K562 (cell line): ENCODE data around the gene SRCIN1. TPM values are rescaled to one million over a fixed set of nuclear protein-coding genes. Genes with fewer than 3 reads are reported as not detected.
A peak's percentile ranks its signal among the peaks of the same experiment; 100 is the strongest.
"Not testable (repeated sequence)": the region's sequence is repeated elsewhere in the genome, so short reads cannot be mapped to it uniquely, and the experiment has no call there.

Source experiments
- ATAC-seq: fragments of 200-7000 bp; cut with Tn5 transposase; 3 replicates; pipeline ENCODE4 v1.9.1; 2020; ENCODE audit warnings: moderate library complexity
- BruUV-seq: library from RNA; stranded (reverse); fragments of 400-500 nt; replicated peaks from 2 replicates; lab custom pipeline; 2021; lab: Mats Ljungman, UMichigan
- CTCF ChIA-PET: fragments of 300-600 bp; formaldehyde crosslinking; extraction: SDS; loops from one replicate; lab custom pipeline; 2021; ENCODE audit warnings: low intra/inter-chr PET ratio; lab: Yijun Ruan, JAX
- POLR2A ChIA-PET: fragments of 300-600, 350-650 bp; sonication (Branson Sonifier 250); formaldehyde crosslinking; extraction: SDS; loops from one replicate; lab custom pipeline; 2021; ENCODE audit warnings: antibody characterized with exemption, inconsistent platforms; lab: Yijun Ruan, JAX
- DNase-seq, 4 experiments: peaks; one replicate each; pipeline versions ENCODE4 v3.0.0 to v3.0.0-alpha.2; 2011 to 2018; ENCODE audit warnings: low spot score in 3 of 4, mixed read lengths in 3 of 4; ENCODE audit errors: extremely low read depth in 1 of 4
- FAIRE-seq: peaks from 2 replicates; lab custom pipeline; 2011; peaks lifted over from hg19 to GRCh38; lab: Jason Lieb, UNC
- H2AFZ ChIP-seq: 2 replicates; pipeline ENCODE4 v1.6.0; 2011; ENCODE audit warnings: low read depth, low read length, control low read depth, inconsistent platforms
- H3K27ac ChIP-seq: fragments of 200-600 bp; 3 replicates; pipeline ENCODE4 v1.8.0; 2011; ENCODE audit warnings: low read depth, mild to moderate bottlenecking, control low read depth, inconsistent platforms, low read length, moderate library complexity, mixed read lengths; ENCODE audit errors: extremely low read depth
- H3K27me3 ChIP-seq, 2 experiments: fragments of 300-600 bp in 1 of 2; 2 replicates in 1 of 2; 3 replicates in 1 of 2; pipeline versions ENCODE4 v1.6.0 to v1.8.0; 2011; ENCODE audit warnings: inconsistent platforms in 2 of 2, low read length in 2 of 2, mild to moderate bottlenecking in 1 of 2, mixed read lengths in 1 of 2, moderate library complexity in 1 of 2; ENCODE audit not compliant: control insufficient read depth in 2 of 2, insufficient read depth in 2 of 2
- H3K36me3 ChIP-seq: fragments of 300-600 bp; 3 replicates; pipeline ENCODE4 v1.8.0; 2011; ENCODE audit warnings: mild to moderate bottlenecking, low read length, inconsistent platforms; ENCODE audit not compliant: control insufficient read depth, insufficient read depth
- H3K4me1 ChIP-seq, 2 experiments: fragments of 200-600 bp in 1 of 2; replicated peaks in 1 of 2; 2 replicates in 1 of 2; 3 replicates in 1 of 2; pipeline versions ENCODE4 v1.5.1 to v1.8.0; 2011; ENCODE audit warnings: inconsistent platforms in 2 of 2, low read length in 2 of 2, mild to moderate bottlenecking in 1 of 2, mixed read lengths in 1 of 2, moderate library complexity in 1 of 2; ENCODE audit not compliant: control insufficient read depth in 2 of 2, insufficient read depth in 2 of 2
- H3K4me2 ChIP-seq: 2 replicates; pipeline ENCODE4 v1.6.1; 2011; ENCODE audit warnings: low read length, control low read depth, inconsistent platforms, mixed read lengths; ENCODE audit not compliant: insufficient read depth
- H3K4me3 ChIP-seq: fragments of 200-600 bp; sonication (generic), shearing (Covaris generic); 2 replicates; pipeline ENCODE4 v1.5.1; 2016; ENCODE audit warnings: control low read depth, inconsistent platforms
- H3K79me2 ChIP-seq: fragments of 200-600 bp; 3 replicates; pipeline ENCODE4 v1.8.0; 2011; ENCODE audit warnings: low read length, inconsistent platforms; ENCODE audit not compliant: control insufficient read depth, insufficient read depth
- H3K9ac ChIP-seq, 2 experiments: 2 replicates each; pipeline versions ENCODE4 v1.6.0 to v1.6.1; 2011; ENCODE audit warnings: low read depth in 2 of 2, low read length in 2 of 2, control low read depth in 1 of 2, inconsistent platforms in 1 of 2, mild to moderate bottlenecking in 1 of 2, mixed read lengths in 1 of 2; ENCODE audit not compliant: insufficient read depth in 1 of 2
- H3K9me1 ChIP-seq: one replicate; pipeline ENCODE4 v1.6.0; 2011; ENCODE audit warnings: inconsistent platforms, mild to moderate bottlenecking, low read length, moderate library complexity; ENCODE audit not compliant: control insufficient read depth, insufficient read depth
- H3K9me3 ChIP-seq: replicated peaks from 2 replicates; pipeline ENCODE4 v1.5.1; 2011; ENCODE audit warnings: low read depth, low read length, inconsistent platforms; ENCODE audit not compliant: control insufficient read depth, insufficient read depth
- H4K20me1 ChIP-seq: replicated peaks from 2 replicates; pipeline ENCODE4 v1.6.1; 2011; ENCODE audit warnings: low read length, inconsistent platforms, mixed read lengths; ENCODE audit not compliant: control insufficient read depth, insufficient read depth
- CREM ChIP-seq: IDR thresholded peaks from 2 replicates; pipeline ENCODE4 v1.6.1; 2014; ENCODE audit warnings: antibody characterized with exemption, low read depth
- HDAC2 ChIP-seq: fragments of 450-650 bp; IDR thresholded peaks from 2 replicates; pipeline ENCODE4 v1.6.1; 2016; ENCODE audit warnings: mild to moderate bottlenecking
- JUND ChIP-seq, 2 experiments: IDR thresholded peaks; 2 replicates in 1 of 2; 3 replicates in 1 of 2; pipeline ENCODE4 v1.6.1; 2011; ENCODE audit warnings: borderline replicate concordance in 2 of 2, low read depth in 2 of 2, low read length in 2 of 2, improper control_type of control experiment in 1 of 2, missing biosample characterization in 1 of 2, missing genetic modification characterization in 1 of 2, missing genetic modification reagents in 1 of 2
- RAD21 ChIP-seq, 2 experiments: fragments of 250-450 bp in 1 of 2; fragments of 450-650 bp in 1 of 2; sonication (Bioruptor Pico) in 1 of 2; formaldehyde crosslinking in 1 of 2; IDR thresholded peaks in 1 of 2; conservative IDR thresholded peaks in 1 of 2; 2 replicates each; pipeline versions ENCODE4 v1.4.0 to v1.8.0; 2020 to 2022; ENCODE audit warnings: mild to moderate bottlenecking in 2 of 2, moderate library complexity in 1 of 2
- RBM25 ChIP-seq: fragments of 200-400 bp; formaldehyde crosslinking; IDR thresholded peaks from 2 replicates; pipeline ENCODE4 v1.6.1; 2018; ENCODE audit warnings: low read length, low read depth, moderate library complexity; ENCODE audit not compliant: severe bottlenecking
- SMARCA5 ChIP-seq: fragments of 450-650 bp; IDR thresholded peaks from 2 replicates; pipeline ENCODE4 v1.6.1; 2016
- SMC3 ChIP-seq: conservative IDR thresholded peaks from 2 replicates; pipeline ENCODE4 v1.6.1; 2011; ENCODE audit warnings: low read depth, low read length, improper control_type of control experiment; ENCODE audit not compliant: insufficient read depth
- ZFP36 ChIP-seq: fragments of 150-350 bp; IDR thresholded peaks from 2 replicates; pipeline ENCODE4 v1.6.1; 2018; ENCODE audit warnings: low read length, low read depth; ENCODE audit not compliant: partially characterized antibody
- WGBS: fragments of 100-300 bp; shearing (Covaris generic); methylation state at CpG from one replicate; pipeline ENCODE4 v1.1.6; 2016; ENCODE audit warnings: low coverage, mixed read lengths; ENCODE audit not compliant: insufficient coverage; ENCODE audit errors: missing lambda C conversion rate; 5-methylcytosine and 5-hydroxymethylcytosine counted together
- in situ Hi-C: fragments of 300-500 bp; cut with MboI; formaldehyde crosslinking; loops from 4 replicates; pipeline ENCODE4 v1.15.0; 2018; ENCODE audit warnings: inconsistent platforms, mixed read lengths
- intact Hi-C: fragments of 100-400 bp; cut with micrococcal nuclease; formaldehyde crosslinking; loops from 2 replicates; pipeline ENCODE4 v1.14.2; 2022
- polyA plus RNA-seq, 8 experiments: library from polyadenylated mRNA; depleted of rRNA in 4 of 8; stranded (reverse) in 5 of 8; unstranded in 3 of 8; fragments of >200 nt; fragmentation: Nextera tagmentation in 2 of 8; fragmentation: Illumina TruSeq in 1 of 8; extraction: Ambion mirVana in 2 of 8; extraction: Trizol in 1 of 8; gene quantifications; 2 replicates each; pipeline versions ENCODE4 v1.2.1 to v1.2.3, GENCODE V29; 2011 to 2014; ENCODE audit warnings: inconsistent platforms in 1 of 8, missing spikeins in 1 of 8
- total RNA-seq, 7 experiments: library from RNA; depleted of rRNA in 6 of 7; stranded (reverse); fragments of >200 nt in 6 of 7; fragmentation: Illumina TruSeq in 2 of 7; extraction: Trizol in 2 of 7; gene quantifications; 2 replicates each; pipeline versions ENCODE4 v1.2.1 to v1.2.3, GENCODE V29; 2011 to 2021; ENCODE audit warnings: low replicate concordance in 1 of 7
- TF ChIP-seq, protein P1 (sequence below): IDR thresholded peaks from 2 replicates; pipeline ENCODE4 v1.6.1; 2011; ENCODE audit warnings: borderline replicate concordance, low read depth, mild to moderate bottlenecking, moderate library complexity, low read length; ENCODE audit not compliant: insufficient read depth, poor library complexity, severe bottlenecking

Gene SRCIN1
- total and polyA plus RNA-seq, 9 of the 15 experiments (the other 6 are each of a cell fraction or from before 2014, with no cell fraction given): 0.09 to 0.33 (median 0.13) TPM; not detected in 6

GRCh38 chr17:38494152-38494551, 111.6 kb downstream of the SRCIN1 start:
- H3K9me1 ChIP-seq, H3K4me3 ChIP-seq, H4K20me1 ChIP-seq, H3K9ac ChIP-seq, POLR2A ChIA-PET, H3K9me3 ChIP-seq, H3K36me3 ChIP-seq, DNase-seq, BruUV-seq, ATAC-seq, FAIRE-seq, H3K79me2 ChIP-seq, H3K4me2 ChIP-seq, CTCF ChIA-PET, H3K27ac ChIP-seq, H3K4me1 ChIP-seq, H2AFZ ChIP-seq: not testable (repeated sequence)
- 5% methylated on average over 14 of the region's 16 CpGs for WGBS
- H3K27me3 ChIP-seq: peaks cover 0 to 20% of the 10 kb centered on the region in 2 experiments; a peak in 2 of 5 replicates
- intact Hi-C loops: loop anchor here (5.0 kb wide), 1 partner anchor 88 kb away; no protein-coding TSS in a partner anchor
- in situ Hi-C loops: loop anchor here (5.0 kb wide), 1 partner anchor 88 kb away; no protein-coding TSS in a partner anchor

DNA sequence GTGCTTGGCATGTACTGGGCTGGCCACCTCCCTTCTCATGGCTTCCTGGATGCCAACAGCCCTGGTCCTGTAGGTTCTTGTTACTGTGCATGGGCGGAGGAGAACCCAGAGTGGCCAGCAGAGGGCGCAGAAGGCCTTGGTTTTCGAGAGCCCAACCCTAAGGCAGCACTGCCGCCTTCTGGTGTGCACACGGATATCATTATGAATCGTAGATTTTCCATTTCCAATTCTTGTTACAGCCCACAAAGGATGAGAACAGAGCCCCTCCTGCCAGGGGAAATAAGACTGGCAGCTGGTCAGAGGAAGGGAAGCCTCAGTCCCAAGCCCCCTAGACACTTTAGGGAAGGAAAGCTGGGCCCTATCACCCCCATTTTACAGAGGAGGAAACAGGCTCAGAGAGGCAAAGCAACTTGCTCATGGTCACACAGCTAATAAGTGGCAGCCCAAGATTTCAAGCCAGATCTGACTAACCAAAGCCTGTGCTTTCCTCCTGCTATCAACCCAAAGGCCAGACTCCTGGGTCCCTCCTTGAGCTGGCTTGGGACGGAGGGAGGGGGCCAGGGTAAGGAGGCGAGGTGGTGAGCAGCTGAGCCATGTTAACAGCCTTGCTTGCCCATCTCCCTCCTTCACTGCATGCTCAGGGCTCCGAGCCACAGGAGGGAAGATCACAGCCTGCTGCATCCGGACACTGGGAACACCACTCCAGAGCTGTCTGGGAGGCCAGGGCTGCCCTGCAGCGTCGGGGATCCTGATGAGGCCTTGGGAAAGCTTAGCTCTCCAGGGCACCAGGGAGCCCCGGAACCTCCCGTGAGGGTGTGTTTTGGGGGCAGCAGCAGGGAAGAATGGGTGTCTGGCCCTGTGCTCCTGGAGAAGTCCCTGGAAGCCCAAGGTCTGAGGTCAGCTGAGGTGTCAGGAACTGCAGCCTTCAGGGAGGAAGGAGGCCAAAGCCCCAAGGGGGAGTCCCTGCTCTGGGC, 113.4 kb downstream of the SRCIN1 start:
- H4K20me1 ChIP-seq; H3K4me1 ChIP-seq; H3K9me3 ChIP-seq; BruUV-seq; H3K36me3 ChIP-seq; H3K79me2 ChIP-seq; H3K4me3 ChIP-seq; H3K4me2 ChIP-seq; FAIRE-seq; H2AFZ ChIP-seq; H3K9me1 ChIP-seq; POLR2A ChIA-PET; H3K27ac ChIP-seq; TF ChIP-seq JUND (tag; IDR thresholded peaks at IDR 0.05; ENCODE audit: borderline replicate concordance, low read depth, low read length): not testable (repeated sequence)
- intact Hi-C loops: loop anchor here (1.0 to 5.0 kb wide), 3 partner anchors 45 to 175 kb away; no protein-coding TSS in a partner anchor
- in situ Hi-C loops: loop anchor here (5.0 kb wide), 1 partner anchor 90 kb away; no protein-coding TSS in a partner anchor
- CTCF ChIA-PET: interaction anchor here (0.6 to 1.8 kb wide), 11 partner anchors 18 to 243 kb away, joined by 3 to 19 read pairs (median 4); no protein-coding TSS in a partner anchor
- Histone ChIP-seq H3K9ac (0 out of 4 replicates have a peak overlapping the region, but pooled peaks of 1 of the 2 experiments have one; percentile 4), H3K27me3 (peaks cover 0 to 20% of the 10 kb centered on the region in 2 experiments; a peak in 2 of 5 replicates)
- ATAC-seq: peak; percentile 79
- WGBS: 13% methylated on average over 10 of the region's 14 CpGs
- peak; percentile 39 to 89 (median 47) for DNase-seq
- TF ChIP-seq SMARCA5 (peak; percentile 83; the same call in 1 of the 2 replicates), SMC3 (peak; percentile 85), RAD21 (CRISPR knock-in tag; conservative IDR thresholded peaks at IDR 0.05 in 1 of 2, IDR thresholded peaks at IDR 0.05 in 1 of 2) (peak in 1 of 2 experiments; percentile 12; a peak in 1 of 4 replicates), RBM25 (peak; percentile 88), ZFP36 (peak; percentile 40), CREM (0 out of 2 replicates have a peak, but pooled peaks have one; percentile 14), JUND (IDR thresholded peaks at IDR 0.05; ENCODE audit: borderline replicate concordance, low read depth, low read length) (peak; percentile 18; the same call in 1 of the 2 replicates), HDAC2 (0 out of 2 replicates have a peak, but pooled peaks have one; percentile 44)
- TF ChIP-seq, protein P1, sequence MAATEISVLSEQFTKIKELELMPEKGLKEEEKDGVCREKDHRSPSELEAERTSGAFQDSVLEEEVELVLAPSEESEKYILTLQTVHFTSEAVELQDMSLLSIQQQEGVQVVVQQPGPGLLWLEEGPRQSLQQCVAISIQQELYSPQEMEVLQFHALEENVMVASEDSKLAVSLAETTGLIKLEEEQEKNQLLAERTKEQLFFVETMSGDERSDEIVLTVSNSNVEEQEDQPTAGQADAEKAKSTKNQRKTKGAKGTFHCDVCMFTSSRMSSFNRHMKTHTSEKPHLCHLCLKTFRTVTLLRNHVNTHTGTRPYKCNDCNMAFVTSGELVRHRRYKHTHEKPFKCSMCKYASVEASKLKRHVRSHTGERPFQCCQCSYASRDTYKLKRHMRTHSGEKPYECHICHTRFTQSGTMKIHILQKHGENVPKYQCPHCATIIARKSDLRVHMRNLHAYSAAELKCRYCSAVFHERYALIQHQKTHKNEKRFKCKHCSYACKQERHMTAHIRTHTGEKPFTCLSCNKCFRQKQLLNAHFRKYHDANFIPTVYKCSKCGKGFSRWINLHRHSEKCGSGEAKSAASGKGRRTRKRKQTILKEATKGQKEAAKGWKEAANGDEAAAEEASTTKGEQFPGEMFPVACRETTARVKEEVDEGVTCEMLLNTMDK: peak; percentile 67
